GM12864 (cell line): ENCODE data around the gene ABCC9.

ENCODE experiments used
- DNase-seq: peaks from one replicate; pipeline ENCODE4 v3.0.0-alpha.2; 2011; ENCODE audit warnings: low read depth
- H3K4me3 ChIP-seq: 2 replicates; pipeline ENCODE4 v1.5.1; 2011; ENCODE audit warnings: mild to moderate bottlenecking, low read depth, low read length, control low read depth
- CTCF ChIP-seq: IDR thresholded peaks from 2 replicates; pipeline ENCODE4 v1.5.1; 2011; ENCODE audit warnings: low read depth, mild to moderate bottlenecking, moderate library complexity, low read length, control low read depth, inconsistent platforms; ENCODE audit errors: missing control alignments

Gene ABCC9

DNA sequence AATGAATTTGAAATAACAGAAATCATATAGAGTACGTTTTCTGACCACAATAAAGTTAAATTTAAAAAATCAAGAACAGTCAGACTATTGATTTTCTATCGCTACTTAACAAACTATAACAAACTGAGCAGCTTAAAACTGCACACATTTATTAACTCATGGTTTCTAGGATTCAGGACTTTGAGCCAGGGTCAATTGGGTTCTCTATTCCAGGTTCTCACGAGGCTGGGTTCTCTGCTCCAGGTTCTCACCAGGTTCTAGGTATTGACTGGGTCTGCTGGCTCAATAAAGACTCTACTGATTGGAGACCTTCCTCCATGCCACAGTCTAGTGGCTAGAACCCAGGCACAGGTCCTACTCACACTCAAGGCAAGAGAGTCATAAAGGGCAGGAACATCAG lies 22.8 kb downstream of the ABCC9 start:
- no peak for DNase-seq
- no peak for TF ChIP-seq CTCF
- no peak overlapping the region for H3K4me3 ChIP-seq

GRCh38 chr12:21913823-21914222 lies 27.4 kb downstream of the ABCC9 start:
- H3K4me3 ChIP-seq, result no peak overlapping the region
- no peak for DNase-seq
- no peak for TF ChIP-seq CTCF

GRCh38 chr12:21912318-21912717 lies 28.9 kb downstream of the ABCC9 start:
- TF ChIP-seq CTCF, result no peak
- H3K4me3 ChIP-seq, result no peak overlapping the region
- DNase-seq, result no peak

DNA sequence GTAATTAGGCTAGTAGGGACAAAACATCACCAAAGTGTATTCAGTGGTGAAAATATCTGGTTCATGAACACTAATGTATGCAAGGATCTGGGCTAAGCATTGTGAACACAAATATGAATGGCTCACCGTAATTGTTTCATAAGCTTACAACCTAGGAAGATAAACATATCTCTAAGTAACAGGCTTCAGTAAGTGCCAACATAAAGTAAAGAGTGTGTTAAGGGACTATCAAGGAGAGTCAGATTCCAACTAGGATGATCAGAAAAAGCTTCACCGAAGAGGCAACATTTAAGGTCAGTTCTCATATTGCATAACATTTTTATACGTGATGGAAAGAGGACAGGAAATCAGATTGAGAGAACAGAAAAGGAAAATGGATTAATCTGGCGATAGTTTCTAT lies 29.4 kb downstream of the ABCC9 start:
- TF ChIP-seq CTCF, result no peak
- no peak overlapping the region for H3K4me3 ChIP-seq
- DNase-seq, result no peak

GRCh38 chr12:21910657-21911056 lies 30.6 kb downstream of the ABCC9 start:
- no peak for DNase-seq
- TF ChIP-seq CTCF, result no peak
- H3K4me3 ChIP-seq, result no peak overlapping the region

DNA sequence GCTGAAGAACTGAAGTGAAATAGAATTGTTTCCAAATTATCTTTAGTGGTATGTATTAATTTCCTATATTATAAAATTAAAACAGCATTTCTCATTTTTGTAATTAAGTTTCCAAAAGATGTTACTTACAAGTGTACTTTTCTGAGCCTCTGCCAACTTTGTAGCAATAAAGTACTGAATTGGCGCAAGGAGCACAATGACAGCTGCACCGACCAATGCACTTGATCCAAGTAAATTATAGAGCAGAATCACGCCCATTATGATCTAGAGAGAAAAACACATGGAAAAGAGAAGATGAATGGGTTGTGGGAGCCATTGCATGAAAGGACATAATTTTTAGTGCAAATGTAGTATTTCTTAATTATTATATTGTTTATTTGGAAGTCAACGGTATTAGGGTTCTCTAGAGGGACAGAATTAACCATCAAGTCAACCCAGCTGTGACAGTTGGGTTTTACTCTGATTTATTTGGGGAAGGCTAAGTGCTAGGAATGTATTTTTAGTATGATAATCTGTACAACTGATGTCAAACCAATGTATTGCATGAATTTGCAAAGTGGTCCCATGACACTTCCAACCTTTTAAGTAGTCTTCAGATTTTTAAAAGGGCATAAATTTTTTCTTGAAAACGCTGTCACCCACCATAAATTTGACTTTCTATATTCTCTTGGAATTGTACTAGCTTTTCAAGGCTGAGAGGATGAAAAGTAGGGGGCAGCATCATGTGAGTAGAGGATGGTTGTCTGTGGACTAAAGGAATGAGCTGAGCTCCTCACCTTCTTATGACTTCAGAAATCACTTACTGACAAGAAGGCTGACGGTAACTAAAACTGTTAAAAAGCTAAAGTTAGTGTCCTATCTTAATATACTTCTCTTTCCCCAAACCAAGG lies 33.0 kb downstream of the ABCC9 start:
- no peak overlapping the region for H3K4me3 ChIP-seq
- DNase-seq, result no peak
- no peak for TF ChIP-seq CTCF
